Cardiac fibroblast (primary cell): ENCODE data around the gene CFAP73.
A peak's percentile ranks its signal among the peaks of the same experiment; 100 is the strongest.

Experiments
- DNase-seq, 2 donors: peaks; one replicate each; pipeline versions ENCODE4 v3.0.0 to v3.0.0-alpha.2; 2010; ENCODE audit warnings: low read depth in 2 of 2
- H3K4me3 ChIP-seq, 2 donors: replicated peaks in 1 of 2; 1 replicate in 1 of 2; 2 replicates in 1 of 2; pipeline ENCODE4 v1.5.1; 2011; ENCODE audit warnings: low read depth in 2 of 2, low read length in 2 of 2, mild to moderate bottlenecking in 2 of 2, moderate library complexity in 1 of 2
- TF ChIP-seq, protein P1 (sequence below): IDR thresholded peaks from one replicate; pipeline ENCODE4 v1.5.1; 2011; ENCODE audit warnings: low read depth, mild to moderate bottlenecking, low read length, inconsistent platforms

CFAP73 gene

DNA sequence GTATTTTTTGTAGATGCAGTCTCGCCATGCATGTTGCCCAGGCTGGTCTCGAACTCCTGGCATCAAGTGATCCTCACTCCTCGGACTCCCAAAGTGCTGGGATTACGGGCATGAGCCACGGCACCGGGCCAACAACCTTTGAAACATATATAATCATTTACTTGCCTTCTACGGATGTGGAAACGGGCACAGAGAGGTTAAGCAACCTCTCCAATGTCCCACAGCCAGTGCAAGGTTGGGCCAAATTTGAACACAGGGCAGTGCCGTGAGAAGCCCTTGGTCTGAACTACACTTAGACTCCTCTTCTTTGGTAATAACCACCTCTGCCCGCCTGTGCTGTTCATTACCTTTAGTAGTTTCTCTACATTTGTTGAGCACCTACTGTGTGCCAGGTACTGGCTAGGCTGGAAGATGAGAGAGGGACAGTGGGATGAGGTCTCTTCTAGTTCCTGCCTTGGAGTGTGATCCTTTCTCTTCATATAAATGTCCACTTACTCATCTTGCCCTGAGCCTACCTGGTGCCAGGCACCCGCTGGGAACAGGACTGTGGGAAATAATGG, 33.6 kb downstream of the CFAP73 start:
- TF ChIP-seq, protein P1, sequence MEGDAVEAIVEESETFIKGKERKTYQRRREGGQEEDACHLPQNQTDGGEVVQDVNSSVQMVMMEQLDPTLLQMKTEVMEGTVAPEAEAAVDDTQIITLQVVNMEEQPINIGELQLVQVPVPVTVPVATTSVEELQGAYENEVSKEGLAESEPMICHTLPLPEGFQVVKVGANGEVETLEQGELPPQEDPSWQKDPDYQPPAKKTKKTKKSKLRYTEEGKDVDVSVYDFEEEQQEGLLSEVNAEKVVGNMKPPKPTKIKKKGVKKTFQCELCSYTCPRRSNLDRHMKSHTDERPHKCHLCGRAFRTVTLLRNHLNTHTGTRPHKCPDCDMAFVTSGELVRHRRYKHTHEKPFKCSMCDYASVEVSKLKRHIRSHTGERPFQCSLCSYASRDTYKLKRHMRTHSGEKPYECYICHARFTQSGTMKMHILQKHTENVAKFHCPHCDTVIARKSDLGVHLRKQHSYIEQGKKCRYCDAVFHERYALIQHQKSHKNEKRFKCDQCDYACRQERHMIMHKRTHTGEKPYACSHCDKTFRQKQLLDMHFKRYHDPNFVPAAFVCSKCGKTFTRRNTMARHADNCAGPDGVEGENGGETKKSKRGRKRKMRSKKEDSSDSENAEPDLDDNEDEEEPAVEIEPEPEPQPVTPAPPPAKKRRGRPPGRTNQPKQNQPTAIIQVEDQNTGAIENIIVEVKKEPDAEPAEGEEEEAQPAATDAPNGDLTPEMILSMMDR: no peak
- DNase-seq: no peak
- no peak overlapping the region for H3K4me3 ChIP-seq

DNA sequence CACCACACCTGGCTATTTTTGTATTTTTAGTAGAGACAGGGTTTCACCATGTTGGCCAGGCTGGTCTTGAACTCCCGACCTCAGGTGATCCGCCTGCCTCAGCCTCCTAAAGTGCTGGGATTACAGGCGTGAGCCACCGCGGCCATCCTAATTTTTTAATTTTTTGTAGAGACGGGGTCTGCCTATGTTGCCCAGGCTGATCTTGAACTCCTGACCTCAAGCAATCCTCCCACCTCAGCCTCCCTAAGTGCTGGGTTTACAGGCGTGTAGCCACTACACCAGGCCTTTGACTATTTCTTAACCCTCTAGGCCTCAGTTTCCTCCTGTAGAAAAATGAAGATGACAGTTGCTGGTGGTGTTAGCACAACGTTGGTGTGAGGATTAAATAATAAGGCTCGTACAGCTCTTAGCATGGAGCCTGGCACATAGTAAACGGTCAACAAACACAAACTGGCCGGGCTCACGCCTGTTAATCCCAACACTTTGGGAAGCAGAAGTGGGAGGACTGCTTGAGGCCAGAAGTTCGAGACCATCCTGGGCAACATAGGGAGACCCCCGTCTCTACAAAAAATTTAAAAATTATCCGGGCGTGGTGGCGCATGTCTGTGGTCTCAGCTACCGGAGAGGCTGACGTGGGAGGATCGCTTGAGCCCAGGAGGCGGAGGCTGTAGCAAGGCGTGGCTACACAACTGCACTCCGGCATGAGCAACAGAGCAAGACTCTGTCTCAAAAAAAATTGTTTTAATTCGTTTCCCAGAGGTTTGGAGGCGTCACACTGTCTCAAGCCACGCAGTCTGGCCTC, 34.8 kb downstream of the CFAP73 start:
- TF ChIP-seq, protein P1: no peak
- DNase-seq: no peak
- peak overlapping the region; percentile 75 to 83 for H3K4me3 ChIP-seq

DNA sequence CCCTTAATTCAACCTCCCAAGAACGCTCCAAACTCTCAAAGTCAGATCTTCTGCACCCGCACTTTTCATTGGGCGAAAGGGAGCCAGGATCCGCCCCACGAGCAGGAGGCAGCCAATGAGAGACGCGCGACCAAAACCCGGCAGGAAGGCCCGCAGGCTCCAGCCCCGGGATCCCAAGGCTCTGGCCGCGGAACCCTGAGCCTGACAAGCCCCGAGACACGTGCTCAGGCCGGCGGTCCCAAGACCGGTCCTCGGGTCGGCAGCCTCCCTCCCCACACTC, 35.3 kb downstream of the CFAP73 start:
- DNase-seq: peak; percentile 92 to 94
- H3K4me3 ChIP-seq: peak overlapping the region; percentile 75 to 83
- TF ChIP-seq, protein P1: no peak

DNA sequence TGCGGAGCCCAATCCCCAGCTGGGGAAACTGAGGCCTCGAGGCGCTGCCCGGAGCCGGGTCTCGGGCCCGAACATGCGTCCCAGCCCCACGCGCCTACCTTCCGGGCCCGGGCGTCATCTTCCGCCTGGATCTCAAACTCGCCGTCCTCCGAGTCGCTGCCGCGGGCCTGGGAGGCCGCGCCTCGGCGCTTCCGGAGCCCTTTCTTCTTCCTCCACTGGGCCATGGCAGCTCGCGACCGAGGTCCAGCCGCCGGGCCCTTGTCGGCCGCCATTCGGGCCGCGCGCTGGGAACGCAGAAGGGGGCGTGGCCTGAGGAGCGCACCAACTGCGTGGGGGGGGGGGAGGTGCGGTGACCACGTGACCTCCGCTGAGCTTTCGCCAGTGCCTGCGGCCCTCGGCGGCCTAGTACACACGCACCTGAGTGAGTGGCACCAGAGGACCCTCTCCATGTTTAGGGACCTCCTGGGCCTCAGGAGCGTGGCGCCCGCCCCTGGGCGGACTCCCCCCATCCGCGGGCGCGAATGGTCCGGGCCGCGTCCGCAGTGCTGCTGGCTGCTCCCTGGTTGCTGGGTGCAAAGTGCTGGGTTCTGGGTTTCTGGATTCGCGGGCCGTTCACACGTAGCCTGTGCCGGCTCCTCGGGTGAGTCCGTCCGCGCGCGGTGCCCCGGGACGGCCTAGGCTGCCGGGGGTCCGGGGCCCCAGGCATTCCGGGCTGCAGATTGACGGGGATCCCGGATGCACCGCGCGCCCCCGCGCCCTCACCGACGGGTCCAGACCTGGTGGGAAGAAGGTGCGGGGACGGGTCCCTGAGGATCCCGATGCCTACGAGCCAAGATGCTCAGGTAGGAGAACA, 35.9 kb downstream of the CFAP73 start, which contains the start of the genes DDX54 and RITA1:
Gene DDX54 (minus strand): TSS at position 299 of the 853 bp plus-strand sequence. CDS start 27 bp downstream, at position 272.
Gene RITA1 (plus strand): TSS at position 542 of the 853 bp plus-strand sequence. CDS start 1,026 bp downstream, outside the sequence.
- TF ChIP-seq, protein P1: no peak
- peak within 1 kb of the TSS; percentile 75 to 83 for H3K4me3 ChIP-seq
- peak; percentile 80 to 83 for DNase-seq

DNA sequence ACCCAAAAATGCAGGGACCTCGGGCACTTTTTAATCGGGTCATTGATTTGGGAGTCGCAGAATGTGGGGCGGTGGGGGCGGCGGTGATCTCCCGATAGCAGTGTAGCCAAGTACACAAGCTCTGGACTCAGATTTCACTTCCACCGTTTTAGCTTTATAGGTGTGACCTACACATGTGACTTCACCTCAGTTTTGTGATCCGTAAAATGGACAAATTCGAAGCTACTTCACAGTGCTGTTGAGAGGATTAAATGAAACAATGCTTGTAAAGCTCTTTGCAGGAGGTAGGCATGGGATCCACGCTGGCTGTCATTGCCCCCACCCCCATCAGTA, 36.5 kb downstream of the CFAP73 start:
- H3K4me3 ChIP-seq: peak overlapping the region; percentile 75 to 83
- TF ChIP-seq, protein P1: no peak
- peak; percentile 24 to 26 for DNase-seq

DNA sequence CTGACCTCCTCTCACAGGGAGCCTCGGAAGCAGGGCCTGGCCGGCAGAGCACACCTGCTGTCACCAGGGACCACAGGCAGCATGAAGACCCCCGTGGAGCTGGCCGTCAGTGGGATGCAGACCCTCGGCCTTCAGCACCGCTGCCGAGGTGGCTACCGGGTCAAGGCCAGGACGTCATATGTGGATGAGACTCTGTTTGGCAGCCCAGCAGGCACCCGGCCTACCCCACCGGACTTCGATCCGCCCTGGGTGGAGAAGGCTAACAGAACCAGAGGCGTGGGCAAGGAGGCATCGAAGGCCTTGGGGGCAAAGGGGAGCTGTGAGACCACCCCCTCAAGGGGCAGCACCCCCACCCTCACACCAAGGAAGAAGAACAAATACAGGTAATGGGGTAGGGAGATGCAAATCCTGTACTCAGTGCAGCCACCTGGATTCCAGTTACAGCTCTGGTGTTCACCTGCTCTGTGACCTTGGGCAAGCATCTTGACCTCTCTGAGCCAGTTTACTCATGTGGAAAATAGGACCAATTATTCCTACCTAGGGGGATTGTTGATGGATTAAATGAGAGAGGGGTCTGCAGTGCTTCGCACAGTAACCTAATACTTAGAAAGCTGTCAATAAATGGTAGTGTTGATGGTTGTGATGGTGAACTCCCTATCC, 37.3 kb downstream of the CFAP73 start:
- H3K4me3 ChIP-seq: peak overlapping the region; percentile 75 to 83
- DNase-seq: no peak
- TF ChIP-seq, protein P1: no peak
